Liver (tissue), 9 donors: ENCODE data around the gene TERT. TPM values are rescaled to one million over a fixed set of nuclear protein-coding genes. Genes with fewer than 3 reads are reported as not detected.

Experiments used
- DNase-seq: peaks from one replicate; pipeline ENCODE4 v3.0.0-alpha.2; 2017; ENCODE audit warnings: low spot score
- H3K27ac ChIP-seq, 2 donors: one replicate each; pipeline ENCODE4 v1.7.0; 2013; ENCODE audit warnings: inconsistent platforms in 2 of 2, low read length in 2 of 2, control low read depth in 1 of 2, low read depth in 1 of 2, mild to moderate bottlenecking in 1 of 2
- H3K27me3 ChIP-seq, 4 donors: one replicate each; pipeline versions ENCODE4 v1.6.1 to v1.7.0; 2013; ENCODE audit warnings: low read length in 3 of 4, inconsistent platforms in 1 of 4, mild to moderate bottlenecking in 1 of 4, moderate library complexity in 1 of 4; ENCODE audit not compliant: control insufficient read depth in 4 of 4, insufficient read depth in 4 of 4
- H3K36me3 ChIP-seq, 4 donors: one replicate each; pipeline versions ENCODE4 v1.6.1 to v1.7.0; 2013; ENCODE audit warnings: low read length in 3 of 4, mild to moderate bottlenecking in 3 of 4, low read depth in 1 of 4, moderate library complexity in 1 of 4; ENCODE audit not compliant: control insufficient read depth in 4 of 4, insufficient read depth in 3 of 4
- H3K4me1 ChIP-seq, 4 donors: one replicate each; pipeline versions ENCODE4 v1.6.1 to v1.7.0; 2013; ENCODE audit warnings: low read length in 3 of 4, mild to moderate bottlenecking in 3 of 4, moderate library complexity in 1 of 4; ENCODE audit not compliant: control insufficient read depth in 4 of 4, insufficient read depth in 4 of 4
- H3K4me3 ChIP-seq, 3 donors: one replicate each; pipeline versions ENCODE4 v1.6.1 to v1.7.0; 2013; ENCODE audit warnings: low read length in 3 of 3, control low read depth in 1 of 3, low read depth in 1 of 3, mild to moderate bottlenecking in 1 of 3
- H3K9ac ChIP-seq, 2 donors: one replicate each; pipeline ENCODE4 v1.7.0; 2013; ENCODE audit warnings: low read length in 2 of 2, mild to moderate bottlenecking in 2 of 2, moderate library complexity in 2 of 2, control low read depth in 1 of 2, low read depth in 1 of 2
- H3K9me3 ChIP-seq, 4 donors: one replicate each; pipeline versions ENCODE4 v1.6.1 to v1.7.0; 2013; ENCODE audit warnings: low read length in 3 of 4; ENCODE audit not compliant: control insufficient read depth in 4 of 4
- EGR1 ChIP-seq, 2 donors: IDR thresholded peaks; 2 replicates each; pipeline ENCODE4 v1.6.1; 2016 to 2018; ENCODE audit warnings: antibody characterized with exemption in 2 of 2, low read depth in 2 of 2
- FOXA1 ChIP-seq: IDR thresholded peaks from 2 replicates; pipeline ENCODE4 v1.6.1; 2016; ENCODE audit warnings: antibody characterized with exemption
- FOXA2 ChIP-seq: IDR thresholded peaks from 2 replicates; pipeline ENCODE4 v1.6.1; 2016; ENCODE audit warnings: antibody characterized with exemption
- GABPA ChIP-seq, 2 donors: IDR thresholded peaks in 1 of 2; conservative IDR thresholded peaks in 1 of 2; 2 replicates each; pipeline ENCODE4 v1.6.1; 2016; ENCODE audit warnings: antibody characterized with exemption in 2 of 2, mild to moderate bottlenecking in 1 of 2, moderate library complexity in 1 of 2
- HNF4A ChIP-seq, 2 donors: conservative IDR thresholded peaks; 2 replicates each; pipeline ENCODE4 v1.6.1; 2016; ENCODE audit warnings: antibody characterized with exemption in 2 of 2, mild to moderate bottlenecking in 2 of 2
- HNF4G ChIP-seq: IDR thresholded peaks from 2 replicates; pipeline ENCODE4 v1.6.1; 2016; ENCODE audit warnings: antibody characterized with exemption
- JUND ChIP-seq, 2 donors: IDR thresholded peaks; 2 replicates each; pipeline ENCODE4 v1.6.1; 2016; ENCODE audit warnings: antibody characterized with exemption in 2 of 2
- NR2F2 ChIP-seq: IDR thresholded peaks from 2 replicates; pipeline ENCODE4 v1.6.1; 2016; ENCODE audit warnings: antibody characterized with exemption
- RAD21 ChIP-seq, 2 donors: IDR thresholded peaks; 2 replicates each; pipeline ENCODE4 v1.6.1; 2016; ENCODE audit warnings: antibody characterized with exemption in 2 of 2, mild to moderate bottlenecking in 2 of 2
- RXRA ChIP-seq, 2 donors: IDR thresholded peaks; 2 replicates each; pipeline ENCODE4 v1.6.1; 2017 to 2018; ENCODE audit warnings: antibody characterized with exemption in 2 of 2, mild to moderate bottlenecking in 1 of 2
- SP1 ChIP-seq: IDR thresholded peaks from 2 replicates; pipeline ENCODE4 v1.6.1; 2018; ENCODE audit warnings: antibody characterized with exemption, mild to moderate bottlenecking
- TAF1 ChIP-seq: conservative IDR thresholded peaks from 2 replicates; pipeline ENCODE4 v1.6.1; 2016; ENCODE audit warnings: antibody characterized with exemption, mild to moderate bottlenecking
- YY1 ChIP-seq: IDR thresholded peaks from 2 replicates; pipeline ENCODE4 v1.6.1; 2016; ENCODE audit warnings: antibody characterized with exemption, mild to moderate bottlenecking
- WGBS: extraction: QIAGEN DNeasy Blood & Tissue Kit; methylation state at CpG from one replicate; pipeline ENCODE4 v1.1.7; 2013; 5-methylcytosine and 5-hydroxymethylcytosine counted together
- polyA plus RNA-seq, 2 donors: library from polyadenylated mRNA; stranded (reverse) in 1 of 2; unstranded in 1 of 2; fragments of 200-250 nt in 1 of 2; fragments of >200 nt in 1 of 2; fragmentation: Nextera tagmentation in 1 of 2; extraction: Ambion mirVana in 1 of 2; gene quantifications; one replicate each; pipeline versions ENCODE4 v1.2.1 to v1.2.3, GENCODE V29; 2013 to 2015
- total RNA-seq, 2 donors: library from RNA; depleted of rRNA; stranded (reverse); fragments of >200 nt; gene quantifications; one replicate each; pipeline ENCODE4 v1.2.3, GENCODE V29; 2014
- TF ChIP-seq, protein P1 (sequence below): fragments of 150-350 bp; IDR thresholded peaks from 2 replicates; pipeline ENCODE4 v1.5.1; 2017; ENCODE audit warnings: improper control_type of control experiment, low read depth, low read length; ENCODE audit not compliant: missing input control
- TF ChIP-seq, protein P2 (sequence below): IDR thresholded peaks from 2 replicates; pipeline ENCODE4 v1.6.1; 2016; ENCODE audit warnings: antibody characterized with exemption
- TF ChIP-seq, protein P3 (sequence below): IDR thresholded peaks from 2 replicates; pipeline ENCODE4 v1.6.1; 2016; ENCODE audit warnings: antibody characterized with exemption
- TF ChIP-seq, protein P4 (sequence below): IDR thresholded peaks from 2 replicates; pipeline ENCODE4 v1.6.1; 2016; ENCODE audit warnings: antibody characterized with exemption
- donor health status: healthy.
- donor health status: healthy.
- donor health status: healthy.
- donor health status: healthy.
- donor health status: healthy.

TERT gene
- total and polyA plus RNA-seq, 4 donors, result 0.14 TPM; not detected in 3

DNA sequence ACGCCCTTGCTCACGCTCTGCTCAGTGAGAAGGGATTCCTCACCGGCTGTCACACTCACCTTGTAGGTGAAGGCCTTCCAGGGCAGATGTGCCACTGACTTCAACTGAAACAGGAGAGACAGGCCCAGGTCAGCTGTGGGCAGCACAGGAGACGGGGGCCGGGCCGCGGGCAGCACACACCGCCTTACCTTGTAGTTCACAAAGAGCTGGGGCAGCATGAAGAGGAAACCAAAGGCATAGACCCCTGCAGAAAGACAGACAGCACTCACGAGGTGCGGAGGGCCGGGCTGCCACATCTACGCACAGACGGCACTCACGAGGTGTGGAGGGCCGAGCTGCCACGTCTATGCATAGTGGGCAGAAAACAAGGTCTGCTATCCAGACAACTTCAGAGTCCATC is 26.7 kb upstream of the TERT start:
- H3K27ac ChIP-seq, result no peak overlapping the region
- no peaks in the 10 kb centered on the region for H3K9me3 ChIP-seq
- H3K9ac ChIP-seq, result no peak overlapping the region
- no peak for DNase-seq
- 96% methylated on average over 16 of the region's 16 CpGs for WGBS
- H3K27me3 ChIP-seq, result no peaks in the 10 kb centered on the region
- peaks cover under 1 to 2% (median 1%) of the 10 kb centered on the region in 4 donors for H3K4me1 ChIP-seq
- no peak for TF ChIP-seq RXRA (IDR thresholded peaks at IDR 0.05)
- no peak for TF ChIP-seq RAD21 (IDR thresholded peaks at IDR 0.05)
- no peak for TF ChIP-seq YY1
- TF ChIP-seq NR2F2, result no peak
- TF ChIP-seq, protein P1, sequence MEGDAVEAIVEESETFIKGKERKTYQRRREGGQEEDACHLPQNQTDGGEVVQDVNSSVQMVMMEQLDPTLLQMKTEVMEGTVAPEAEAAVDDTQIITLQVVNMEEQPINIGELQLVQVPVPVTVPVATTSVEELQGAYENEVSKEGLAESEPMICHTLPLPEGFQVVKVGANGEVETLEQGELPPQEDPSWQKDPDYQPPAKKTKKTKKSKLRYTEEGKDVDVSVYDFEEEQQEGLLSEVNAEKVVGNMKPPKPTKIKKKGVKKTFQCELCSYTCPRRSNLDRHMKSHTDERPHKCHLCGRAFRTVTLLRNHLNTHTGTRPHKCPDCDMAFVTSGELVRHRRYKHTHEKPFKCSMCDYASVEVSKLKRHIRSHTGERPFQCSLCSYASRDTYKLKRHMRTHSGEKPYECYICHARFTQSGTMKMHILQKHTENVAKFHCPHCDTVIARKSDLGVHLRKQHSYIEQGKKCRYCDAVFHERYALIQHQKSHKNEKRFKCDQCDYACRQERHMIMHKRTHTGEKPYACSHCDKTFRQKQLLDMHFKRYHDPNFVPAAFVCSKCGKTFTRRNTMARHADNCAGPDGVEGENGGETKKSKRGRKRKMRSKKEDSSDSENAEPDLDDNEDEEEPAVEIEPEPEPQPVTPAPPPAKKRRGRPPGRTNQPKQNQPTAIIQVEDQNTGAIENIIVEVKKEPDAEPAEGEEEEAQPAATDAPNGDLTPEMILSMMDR, result no peak
- TF ChIP-seq HNF4A (conservative IDR thresholded peaks at IDR 0.05), result no peak
- TF ChIP-seq, protein P2, sequence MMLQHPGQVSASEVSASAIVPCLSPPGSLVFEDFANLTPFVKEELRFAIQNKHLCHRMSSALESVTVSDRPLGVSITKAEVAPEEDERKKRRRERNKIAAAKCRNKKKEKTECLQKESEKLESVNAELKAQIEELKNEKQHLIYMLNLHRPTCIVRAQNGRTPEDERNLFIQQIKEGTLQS, result no peak
- no peak for TF ChIP-seq JUND (IDR thresholded peaks at IDR 0.05)
- no peak for TF ChIP-seq FOXA1
- TF ChIP-seq FOXA2, result no peak
- no peak for TF ChIP-seq GABPA (IDR thresholded peaks at IDR 0.05 in 1 of 2, conservative IDR thresholded peaks at IDR 0.05 in 1 of 2)
- TF ChIP-seq HNF4G, result no peak
- no peak for TF ChIP-seq EGR1 (IDR thresholded peaks at IDR 0.05; ENCODE audit: low read depth in 2 of 2)
- TF ChIP-seq, protein P3, sequence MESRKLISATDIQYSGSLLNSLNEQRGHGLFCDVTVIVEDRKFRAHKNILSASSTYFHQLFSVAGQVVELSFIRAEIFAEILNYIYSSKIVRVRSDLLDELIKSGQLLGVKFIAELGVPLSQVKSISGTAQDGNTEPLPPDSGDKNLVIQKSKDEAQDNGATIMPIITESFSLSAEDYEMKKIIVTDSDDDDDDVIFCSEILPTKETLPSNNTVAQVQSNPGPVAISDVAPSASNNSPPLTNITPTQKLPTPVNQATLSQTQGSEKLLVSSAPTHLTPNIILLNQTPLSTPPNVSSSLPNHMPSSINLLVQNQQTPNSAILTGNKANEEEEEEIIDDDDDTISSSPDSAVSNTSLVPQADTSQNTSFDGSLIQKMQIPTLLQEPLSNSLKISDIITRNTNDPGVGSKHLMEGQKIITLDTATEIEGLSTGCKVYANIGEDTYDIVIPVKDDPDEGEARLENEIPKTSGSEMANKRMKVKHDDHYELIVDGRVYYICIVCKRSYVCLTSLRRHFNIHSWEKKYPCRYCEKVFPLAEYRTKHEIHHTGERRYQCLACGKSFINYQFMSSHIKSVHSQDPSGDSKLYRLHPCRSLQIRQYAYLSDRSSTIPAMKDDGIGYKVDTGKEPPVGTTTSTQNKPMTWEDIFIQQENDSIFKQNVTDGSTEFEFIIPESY, result no peak
- TF ChIP-seq, protein P4, sequence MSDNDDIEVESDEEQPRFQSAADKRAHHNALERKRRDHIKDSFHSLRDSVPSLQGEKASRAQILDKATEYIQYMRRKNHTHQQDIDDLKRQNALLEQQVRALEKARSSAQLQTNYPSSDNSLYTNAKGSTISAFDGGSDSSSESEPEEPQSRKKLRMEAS, result no peak
- no peak for TF ChIP-seq TAF1
- peaks cover 18 to 85% (median 39%) of the 10 kb centered on the region in 4 donors for H3K36me3 ChIP-seq
- H3K4me3 ChIP-seq, result no peak overlapping the region

DNA sequence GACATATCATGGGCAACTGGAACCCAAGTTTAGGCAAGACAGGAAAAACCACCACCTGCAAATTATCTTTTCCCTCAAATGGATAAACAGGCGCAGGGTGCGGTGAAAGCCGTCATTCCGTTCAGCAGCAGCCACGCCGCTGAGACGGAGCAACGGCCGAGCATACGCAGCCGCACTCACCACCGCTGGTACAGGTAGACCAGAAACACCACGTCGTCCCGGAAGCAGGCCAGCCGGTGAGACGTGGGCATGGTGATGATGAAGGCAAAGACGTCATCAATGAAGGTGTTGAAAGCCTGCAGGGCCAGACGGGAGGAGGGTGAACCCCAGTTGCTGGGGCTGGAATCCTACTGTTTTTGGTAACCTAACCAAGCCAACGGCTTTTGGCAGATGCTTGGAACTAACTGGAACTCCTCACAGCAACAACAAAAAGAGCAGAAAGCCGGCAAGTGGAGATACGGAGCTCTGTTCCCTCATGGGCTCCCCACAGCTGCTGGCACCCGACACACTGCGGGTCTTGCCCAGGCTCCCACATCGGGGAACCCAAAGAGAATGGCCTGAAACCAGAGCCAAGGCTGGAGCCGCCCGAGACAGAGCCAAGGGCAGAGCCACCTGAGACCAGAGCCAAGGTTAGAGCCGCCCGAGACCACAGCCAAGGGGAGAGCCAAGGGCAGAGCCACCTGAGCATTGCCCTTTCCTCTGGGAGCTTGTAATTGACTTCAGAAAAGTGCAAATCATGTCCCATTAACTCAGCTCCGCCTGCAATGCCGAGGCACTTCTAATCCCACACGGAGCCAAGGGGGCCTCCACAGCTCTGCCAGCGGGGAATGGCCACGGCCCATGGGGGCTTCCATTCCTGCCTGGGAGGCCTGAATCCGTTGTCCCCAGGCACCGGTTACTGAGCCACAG is 25.8 kb upstream of the TERT start:
- no peak overlapping the region for H3K27ac ChIP-seq
- DNase-seq, result no peak
- H3K36me3 ChIP-seq, result peaks cover 18 to 79% (median 38%) of the 10 kb centered on the region in 4 donors
- no peaks in the 10 kb centered on the region for H3K27me3 ChIP-seq
- H3K9me3 ChIP-seq, result no peaks in the 10 kb centered on the region
- peaks cover 4 to 10% (median 10%) of the 10 kb centered on the region in 4 donors for H3K4me1 ChIP-seq
- H3K9ac ChIP-seq, result no peak overlapping the region
- H3K4me3 ChIP-seq, result no peak overlapping the region
- WGBS, result 96% methylated on average over 36 of the region's 36 CpGs
- TF ChIP-seq YY1, result no peak
- no peak for TF ChIP-seq GABPA (IDR thresholded peaks at IDR 0.05 in 1 of 2, conservative IDR thresholded peaks at IDR 0.05 in 1 of 2)
- TF ChIP-seq, protein P4, result no peak
- TF ChIP-seq, protein P1, result no peak
- no peak for TF ChIP-seq SP1
- no peak for TF ChIP-seq FOXA2
- no peak for TF ChIP-seq EGR1 (IDR thresholded peaks at IDR 0.05; ENCODE audit: low read depth in 2 of 2)
- TF ChIP-seq FOXA1, result no peak
- TF ChIP-seq JUND (IDR thresholded peaks at IDR 0.05), result no peak
- TF ChIP-seq, protein P2, result no peak
- TF ChIP-seq RXRA (IDR thresholded peaks at IDR 0.05), result no peak
- TF ChIP-seq HNF4G, result no peak
- no peak for TF ChIP-seq RAD21 (IDR thresholded peaks at IDR 0.05)
- TF ChIP-seq, protein P3, result no peak
- no peak for TF ChIP-seq HNF4A (conservative IDR thresholded peaks at IDR 0.05)
